ENCODE data around the gene LONP2.
"Not testable (repeated sequence)": the region's sequence is repeated elsewhere in the genome, so short reads cannot be mapped to it uniquely, and the experiment has no call there.

The LONP2 gene

DNA sequence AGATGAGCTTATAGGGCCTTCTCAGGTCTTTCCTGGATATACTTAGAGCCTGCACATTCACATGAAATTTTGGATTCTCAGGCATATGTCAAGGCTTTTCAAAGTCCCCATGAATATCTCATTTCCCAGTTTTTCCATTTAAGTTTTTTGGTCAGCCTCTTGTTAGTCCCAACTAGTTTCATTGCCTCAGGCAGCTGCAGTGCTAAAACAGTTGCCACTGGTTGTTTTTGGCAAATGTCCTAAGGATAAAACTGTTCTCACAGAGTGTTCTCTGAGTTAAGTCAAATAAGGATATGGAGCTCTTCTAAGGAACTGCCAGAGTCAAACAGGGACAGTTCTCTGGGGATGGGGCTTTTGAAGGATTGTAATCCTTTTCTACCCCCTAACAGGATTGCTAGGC, 43.1 kb downstream of the LONP2 start:
- H3K4me3 ChIP-seq (ENCODE audit: low read depth, low read length) = no peak overlapping the region

DNA sequence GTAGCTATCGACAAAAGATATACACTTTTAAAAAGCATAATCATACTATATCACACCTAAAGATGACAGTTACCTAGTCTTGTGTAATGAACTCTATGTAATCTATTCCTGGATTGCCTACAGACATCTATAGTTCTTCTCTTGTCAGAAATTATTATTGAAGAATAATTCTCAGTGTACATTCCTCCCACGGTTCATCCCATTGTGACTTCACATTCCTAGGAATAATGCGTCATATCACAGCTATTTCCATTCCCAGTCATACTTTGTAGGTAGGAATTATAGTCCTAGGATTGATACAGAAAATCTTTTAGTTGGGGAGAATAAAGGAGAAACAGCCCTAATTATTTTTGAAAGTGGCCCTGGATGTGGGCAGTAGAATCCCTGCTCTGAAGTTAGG, 47.2 kb downstream of the LONP2 start:
- H3K4me3 ChIP-seq (ENCODE audit: low read depth, low read length) = no peak overlapping the region

DNA sequence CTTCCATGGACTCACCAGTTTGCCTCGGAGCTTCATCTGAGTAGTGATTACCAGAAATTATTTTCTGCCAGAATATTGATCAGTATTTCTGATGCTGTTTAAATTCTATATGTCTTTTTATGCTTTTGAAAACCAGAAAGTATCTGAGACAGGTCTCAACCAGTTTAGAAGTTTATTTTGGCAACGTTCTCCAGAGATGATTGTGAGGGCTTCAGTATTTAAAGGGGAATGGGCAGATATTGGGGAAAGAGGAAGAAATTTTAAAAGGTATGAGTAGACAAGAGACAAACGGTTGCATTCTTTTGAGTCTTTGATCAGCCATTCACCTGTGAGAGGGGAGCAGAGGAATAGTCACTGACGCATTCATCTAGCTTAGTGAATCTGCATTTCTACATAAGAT, 47.7 kb downstream of the LONP2 start:
- no peak overlapping the region for H3K4me3 ChIP-seq (ENCODE audit: low read depth, low read length)

DNA sequence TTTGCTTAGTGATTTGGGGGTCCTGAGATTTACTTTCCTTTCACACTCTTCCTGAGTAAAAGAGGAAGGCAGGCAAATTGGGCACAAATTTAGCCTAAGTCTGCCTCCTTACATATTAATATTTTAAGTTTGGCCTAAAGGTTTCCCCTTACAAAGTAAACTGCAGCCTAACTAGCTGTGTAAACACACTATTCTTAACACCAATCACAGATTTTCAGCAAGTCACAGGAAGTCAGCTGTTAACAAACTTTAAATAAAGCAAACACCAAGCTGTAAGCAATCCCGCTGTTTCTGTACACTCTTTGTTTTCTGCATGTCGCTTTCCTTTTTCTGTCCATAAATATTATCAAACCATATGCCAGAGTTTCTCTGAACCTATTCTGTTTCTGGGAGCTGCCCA, 48.4 kb downstream of the LONP2 start:
- H3K4me3 ChIP-seq (ENCODE audit: low read depth, low read length) = no peak overlapping the region

DNA sequence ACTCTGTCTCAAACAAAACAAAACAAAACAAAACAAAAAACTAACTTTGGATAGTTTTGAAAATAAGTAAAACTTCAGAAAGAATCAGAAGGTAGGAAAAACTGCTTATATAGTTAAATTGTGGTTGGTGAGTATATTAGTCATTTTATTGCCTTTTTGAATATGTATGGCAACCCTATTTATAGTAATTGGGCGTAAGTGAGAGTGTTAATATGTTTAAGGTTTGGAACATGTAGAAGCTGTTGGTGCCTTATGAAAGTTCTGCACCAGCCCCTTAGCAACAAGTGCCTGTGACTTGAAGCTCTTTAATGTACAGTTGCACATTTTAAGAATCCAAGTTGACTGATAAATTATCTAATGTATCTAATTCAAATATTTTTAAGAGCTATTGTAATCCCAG, 50.6 kb downstream of the LONP2 start:
- no peak overlapping the region for H3K4me3 ChIP-seq (ENCODE audit: low read depth, low read length)

DNA sequence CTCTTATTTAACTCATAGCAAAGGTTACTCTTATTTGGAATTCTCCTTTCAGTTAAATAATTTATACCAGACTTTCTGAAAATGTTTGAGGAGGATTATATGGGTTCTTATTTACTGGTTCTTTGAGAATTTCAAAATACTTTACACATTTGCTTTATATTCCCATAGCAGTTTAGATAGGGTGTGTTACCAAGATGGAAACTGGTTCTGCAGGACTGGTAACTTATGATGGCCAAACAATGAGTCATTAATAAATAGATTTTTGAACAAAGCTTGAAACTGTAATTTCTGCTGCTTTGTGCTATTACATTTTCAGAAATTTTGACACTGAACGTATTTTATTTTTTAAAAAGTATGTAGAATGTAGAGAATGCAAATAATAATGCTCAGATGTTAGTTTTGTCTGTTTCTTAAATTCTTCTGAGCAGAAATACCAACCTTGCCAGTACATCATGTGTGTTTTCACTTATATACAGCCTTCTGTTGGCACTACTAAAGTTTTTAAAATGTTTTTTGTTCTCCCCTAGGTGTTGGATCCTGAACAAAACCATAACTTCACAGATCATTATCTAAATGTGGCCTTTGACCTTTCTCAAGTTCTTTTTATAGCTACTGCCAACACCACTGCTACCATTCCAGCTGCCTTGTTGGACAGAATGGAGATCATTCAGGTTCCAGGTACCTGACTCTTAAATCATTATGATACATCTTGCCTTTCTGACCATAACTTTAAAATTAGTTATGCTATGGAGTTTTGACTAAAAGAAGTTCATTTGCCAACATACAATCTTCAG, 51.6 kb downstream of the LONP2 start:
- no peak overlapping the region for H3K4me3 ChIP-seq (ENCODE audit: low read depth, low read length)

GRCh38 chr16:48299471-48299870, 55.4 kb downstream of the LONP2 start:
- H3K4me3 ChIP-seq (ENCODE audit: low read depth, low read length) = no peak overlapping the region

DNA sequence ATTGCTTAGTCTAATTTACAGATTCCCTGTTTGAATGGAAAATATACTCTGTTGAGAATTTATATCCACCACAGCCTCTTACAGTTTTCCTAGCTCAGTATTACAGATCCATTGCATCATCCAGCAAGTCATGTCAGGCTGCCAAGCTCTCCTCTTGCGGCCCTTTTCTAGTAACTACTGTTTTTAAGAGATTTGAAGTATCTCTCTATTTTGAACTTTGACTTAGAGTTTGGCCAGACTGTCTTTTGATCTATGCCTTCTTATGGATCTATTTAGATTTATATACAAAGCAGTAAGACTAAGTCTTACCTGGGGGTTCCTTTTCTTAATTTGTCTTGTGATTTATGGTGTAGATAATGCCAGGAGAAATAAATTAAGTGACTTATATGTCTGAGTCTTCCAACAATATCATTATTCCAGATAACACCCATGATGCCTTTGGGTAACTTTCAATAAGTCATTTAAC, 56.3 kb downstream of the LONP2 start:
- H3K4me3 ChIP-seq (ENCODE audit: low read depth, low read length) = no peak overlapping the region

- H3K4me3 ChIP-seq (ENCODE audit: low read depth, low read length) = no peak overlapping the region
Measured at GRCh38 chr16:48308535-48308934, 64.4 kb downstream of the LONP2 start.

- no peak overlapping the region for H3K4me3 ChIP-seq (ENCODE audit: low read depth, low read length)
Measured at GRCh38 chr16:48310908-48311641, 67.0 kb downstream of the LONP2 start.

DNA sequence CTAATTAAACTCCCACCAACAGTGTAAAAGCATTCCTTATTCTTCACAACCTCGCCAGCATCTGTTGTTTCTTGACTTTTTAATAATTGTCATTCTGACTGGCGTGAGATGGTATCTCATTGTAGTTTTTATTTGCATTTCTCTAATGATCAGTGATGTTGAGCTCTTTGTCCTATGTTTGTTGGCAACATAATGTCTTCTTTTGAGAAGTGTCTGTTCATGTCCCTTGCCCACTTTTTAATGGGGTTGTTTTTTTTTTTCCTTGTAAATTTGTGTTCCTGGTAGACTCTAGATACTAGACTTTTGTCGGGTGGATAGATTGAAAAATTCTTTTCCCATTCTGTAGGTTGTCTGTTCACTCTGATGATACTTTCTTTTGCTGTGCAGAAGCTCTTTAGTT, 69.8 kb downstream of the LONP2 start:
- not testable (repeated sequence) for H3K4me3 ChIP-seq (ENCODE audit: low read depth, low read length)

DNA sequence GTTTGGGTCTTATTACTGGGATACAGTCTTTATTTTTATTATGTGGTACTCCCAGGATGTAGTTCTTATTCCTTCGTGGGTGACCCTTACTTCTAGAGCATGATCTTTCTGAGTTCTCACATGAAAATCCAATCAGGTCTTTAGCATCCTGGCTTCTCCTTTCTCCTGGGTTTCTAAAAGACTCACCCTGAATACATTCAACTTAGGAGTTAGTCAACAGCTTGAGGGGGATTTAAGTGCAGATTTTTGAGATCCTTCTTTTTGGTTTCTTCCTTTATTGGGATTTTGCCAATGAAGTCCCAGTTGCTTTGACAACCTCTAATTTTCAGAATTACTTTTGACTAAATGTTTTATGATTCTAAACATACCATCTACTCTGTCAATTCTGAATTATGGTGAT, 72.9 kb downstream of the LONP2 start:
- H3K4me3 ChIP-seq (ENCODE audit: low read depth, low read length) = no peak overlapping the region

GRCh38 chr16:48317614-48318315, 73.7 kb downstream of the LONP2 start:
- no peak overlapping the region for H3K4me3 ChIP-seq (ENCODE audit: low read depth, low read length)

- no peak overlapping the region for H3K4me3 ChIP-seq (ENCODE audit: low read depth, low read length)
Measured at GRCh38 chr16:48318630-48319029, 74.5 kb downstream of the LONP2 start.

DNA sequence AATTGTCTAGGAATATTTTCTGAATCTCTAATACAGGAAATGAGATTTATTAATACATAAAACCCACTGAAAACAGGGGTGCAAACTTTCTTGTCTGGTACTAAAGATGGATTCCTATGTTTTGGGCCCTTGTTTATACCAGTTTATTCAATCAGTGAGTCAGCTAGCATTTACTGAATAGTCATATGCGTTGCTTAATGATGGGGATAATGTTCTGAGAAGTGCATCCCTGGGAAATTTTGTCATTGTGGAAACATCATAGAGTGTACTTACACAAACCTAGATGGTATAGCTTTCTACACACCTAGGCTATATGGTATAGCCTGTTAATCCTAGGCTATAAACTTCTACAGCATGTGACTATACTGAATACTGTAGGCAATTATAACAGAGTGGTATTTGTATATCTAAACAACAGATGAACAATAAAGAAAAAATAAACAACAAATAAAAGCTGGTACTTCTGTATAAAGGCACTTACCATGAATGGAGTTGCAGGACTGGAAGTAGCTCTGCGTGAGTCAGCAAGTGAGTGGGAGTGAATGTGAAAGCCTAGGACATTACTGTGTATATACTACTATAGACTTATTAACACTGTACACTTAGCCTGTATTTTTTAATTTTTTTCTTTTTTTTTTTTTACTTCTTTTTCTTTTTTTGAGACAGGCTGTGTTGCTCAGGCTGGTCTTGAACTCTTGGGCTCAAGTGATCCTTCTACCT, 77.4 kb downstream of the LONP2 start:
- no peak overlapping the region for H3K4me3 ChIP-seq (ENCODE audit: low read depth, low read length)

- H3K4me3 ChIP-seq (ENCODE audit: low read depth, low read length) = no peak overlapping the region
Measured at GRCh38 chr16:48323783-48324775, 80.0 kb downstream of the LONP2 start.

- H3K4me3 ChIP-seq (ENCODE audit: low read depth, low read length) = no peak overlapping the region
Measured at GRCh38 chr16:48326915-48327314, 82.8 kb downstream of the LONP2 start.

DNA sequence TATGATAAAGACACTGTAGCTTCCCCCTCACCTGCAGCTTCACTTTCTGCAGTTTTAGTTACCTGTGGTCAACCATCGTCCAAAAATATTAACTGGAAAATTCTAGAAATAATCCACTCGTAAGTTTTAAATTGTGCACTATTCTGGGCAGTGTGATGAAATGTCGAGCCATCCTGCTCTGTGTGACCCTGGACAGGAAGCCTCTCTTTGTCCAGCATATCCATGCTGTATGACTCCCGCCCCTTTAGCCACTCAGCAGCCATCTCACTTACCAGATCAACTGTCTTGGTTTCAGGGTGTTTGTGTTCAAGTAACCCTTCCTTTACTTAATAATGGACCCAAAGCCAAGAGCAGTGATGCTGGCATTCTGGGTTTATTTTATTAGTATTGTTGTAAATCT, 85.0 kb downstream of the LONP2 start:
- no peak overlapping the region for H3K4me3 ChIP-seq (ENCODE audit: low read depth, low read length)

GRCh38 chr16:48330189-48330840, 86.2 kb downstream of the LONP2 start:
- H3K4me3 ChIP-seq (ENCODE audit: low read depth, low read length) = no peak overlapping the region

DNA sequence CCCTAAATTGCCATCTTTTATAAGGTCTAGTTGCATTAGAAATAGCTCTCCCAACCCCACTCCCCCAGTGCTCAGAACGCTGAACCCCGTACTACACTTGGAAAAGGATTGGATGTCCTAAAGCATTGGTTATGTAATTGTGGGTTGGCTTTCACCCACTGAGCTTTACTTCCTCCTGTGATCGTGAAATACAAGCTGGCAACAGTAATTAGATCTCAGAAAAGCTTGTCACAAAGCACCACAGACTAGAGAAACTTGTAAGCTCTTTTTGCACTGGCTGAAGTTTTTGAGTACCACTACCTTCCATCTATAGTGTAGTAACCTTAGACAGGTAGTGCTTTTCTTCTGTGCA, 86.7 kb downstream of the LONP2 start:
- no peak overlapping the region for H3K4me3 ChIP-seq (ENCODE audit: low read depth, low read length)

Measured in iPS-11a (cell line).